ENCODE measurements around the gene NOM1.
A peak's percentile ranks its signal among the peaks of the same experiment; 100 is the strongest.

The NOM1 gene

GRCh38 chr7:157005456-157006204, 56.1 kb downstream of the NOM1 start:
- no peak for DNase-seq

- DNase-seq, result no peak
Observed at GRCh38 chr7:157006205-157006747, 56.8 kb downstream of the NOM1 start.

- no peak for DNase-seq
Observed at GRCh38 chr7:157006829-157007469, 57.4 kb downstream of the NOM1 start.

GRCh38 chr7:157007470-157008066, 58.1 kb downstream of the NOM1 start:
- no peak for DNase-seq

GRCh38 chr7:157008206-157009169, 59.0 kb downstream of the NOM1 start:
- DNase-seq, result no peak

GRCh38 chr7:157009170-157009777, 59.8 kb downstream of the NOM1 start:
- DNase-seq, result no peak

- DNase-seq, result no peak
Observed at GRCh38 chr7:157009778-157010587, 60.5 kb downstream of the NOM1 start.

- peak; percentile 66 for DNase-seq
Observed at GRCh38 chr7:157010588-157011332, 61.2 kb downstream of the NOM1 start, which contains the start of gene MNX1. Gene MNX1 (minus strand): TSS chr7:157010663. CDS start chr7:157010350, 313 bp downstream.

GRCh38 chr7:157011333-157012112, 62.0 kb downstream of the NOM1 start:
- peak; percentile 82 for DNase-seq

- DNase-seq, result no peak
Observed at GRCh38 chr7:157012113-157012547, 62.6 kb downstream of the NOM1 start.

GRCh38 chr7:157013101-157013500, 63.6 kb downstream of the NOM1 start:
- no peak for DNase-seq

- no peak for DNase-seq
Observed at GRCh38 chr7:157013602-157014549, 64.4 kb downstream of the NOM1 start.

- no peak for DNase-seq
Observed at GRCh38 chr7:157014635-157015555, 65.4 kb downstream of the NOM1 start.

GRCh38 chr7:157016024-157016351, 66.5 kb downstream of the NOM1 start:
- no peak for DNase-seq

- DNase-seq, result peak; percentile 39
Observed at GRCh38 chr7:157016352-157017041, 67.0 kb downstream of the NOM1 start.

GRCh38 chr7:157017149-157017548, 67.6 kb downstream of the NOM1 start:
- DNase-seq, result no peak

Measured in NCI-H748 treated with DMSO at 0.1 percent for 48 hours (cell line).